HCT116 (cell line): Measurements from ENCODE around the gene HCFC2. TPM values are rescaled to one million over a fixed set of nuclear protein-coding genes. Genes with fewer than 3 reads are reported as not detected.
A peak's percentile ranks its signal among the peaks of the same experiment; 100 is the strongest.

Experiments
- ATAC-seq: fragments of 200-7000 bp; cut with Tn5 transposase; 2 replicates; pipeline ENCODE4 v1.9.1; 2020; ENCODE audit warnings: mild to moderate bottlenecking, moderate library complexity
- BruUV-seq: library from RNA; stranded (reverse); fragments of 400-500 nt; replicated peaks from 2 replicates; lab custom pipeline; 2021; lab: Mats Ljungman, UMichigan
- CTCF ChIA-PET: fragments of 300-600 bp; sonication (Branson Sonifier 250); formaldehyde crosslinking; loops from one replicate; lab custom pipeline; 2021; ENCODE audit warnings: antibody characterized with exemption; lab: Charles Lee
- POLR2A ChIA-PET: fragments of 300-600, 350-600 bp; sonication (Branson Sonifier 250); formaldehyde crosslinking; loops from one replicate; lab custom pipeline; 2021; ENCODE audit warnings: antibody characterized with exemption; lab: Charles Lee
- RAD21 ChIA-PET, 2 experiments: fragments of 300-600 bp; sonication (Branson Sonifier 250); formaldehyde crosslinking; loops; one replicate each; lab custom pipeline; 2023; ENCODE audit warnings: low total read pairs in 2 of 2; ENCODE audit not compliant: uncharacterized antibody in 2 of 2, unreplicated experiment in 2 of 2, low non-redundant PET in 1 of 2; lab: Charles Lee
- DNase-seq: peaks from one replicate; pipeline ENCODE4 v3.0.0-alpha.2; 2010; ENCODE audit warnings: low read depth, low spot score
- H2AFZ ChIP-seq: fragments of 200-600 bp; shearing (Covaris generic), sonication (generic); 2 replicates; pipeline ENCODE4 v1.6.1; 2017; ENCODE audit warnings: low read depth, mixed run types, mixed read lengths, antibody characterized with exemption, low read length; ENCODE audit not compliant: poor library complexity, severe bottlenecking
- H3K27ac ChIP-seq: 2 replicates; pipeline ENCODE4 v1.5.1; 2012; ENCODE audit warnings: low read depth, low read length
- H3K27me3 ChIP-seq: fragments of 200-600 bp; sonication (generic); 2 replicates; pipeline ENCODE4 v1.6.1; 2016; ENCODE audit warnings: mixed run types, low read length, mixed read lengths; ENCODE audit not compliant: insufficient read depth
- H3K36me3 ChIP-seq, 2 experiments: fragments of 200-500 bp in 1 of 2; fragments of 200-600 bp in 1 of 2; sonication (Bioruptor generic) in 1 of 2; sonication (generic) in 1 of 2; 2 replicates each; pipeline versions ENCODE4 v1.5.1 to v1.6.1; 2014 to 2016; ENCODE audit warnings: low read length in 2 of 2, inconsistent platforms in 1 of 2, mixed read lengths in 1 of 2, mixed run types in 1 of 2; ENCODE audit not compliant: insufficient read depth in 2 of 2, control insufficient read depth in 1 of 2
- H3K4me1 ChIP-seq, 2 experiments: fragments of 200-600 bp in 1 of 2; sonication (generic) in 1 of 2; 2 replicates each; pipeline versions ENCODE4 v1.5.1 to v1.6.1; 2012 to 2017; ENCODE audit warnings: low read length in 2 of 2, inconsistent platforms in 1 of 2, mild to moderate bottlenecking in 1 of 2, mixed read lengths in 1 of 2, mixed run types in 1 of 2, moderate library complexity in 1 of 2; ENCODE audit not compliant: insufficient read depth in 2 of 2, control insufficient read depth in 1 of 2
- H3K4me2 ChIP-seq: fragments of 200-600 bp; sonication (generic); 2 replicates; pipeline ENCODE4 v1.6.1; 2017; ENCODE audit warnings: mixed run types, low read length, mixed read lengths
- H3K4me3 ChIP-seq, 2 experiments: fragments of 200-600 bp in 1 of 2; sonication (generic) in 1 of 2; replicated peaks in 1 of 2; 2 replicates each; pipeline ENCODE4 v1.5.1; 2011 to 2016; ENCODE audit warnings: low read length in 2 of 2, control low read depth in 1 of 2, low read depth in 1 of 2, mild to moderate bottlenecking in 1 of 2, mixed read lengths in 1 of 2, mixed run types in 1 of 2
- H3K79me2 ChIP-seq: fragments of 200-600 bp; sonication (generic); 2 replicates; pipeline ENCODE4 v1.6.1; 2017; ENCODE audit warnings: mild to moderate bottlenecking, mixed run types, low read length, moderate library complexity, mixed read lengths; ENCODE audit not compliant: insufficient read depth
- H3K9ac ChIP-seq: fragments of 200-600 bp; sonication (generic); 2 replicates; pipeline ENCODE4 v1.6.1; 2016; ENCODE audit warnings: low read length, mixed read lengths
- H3K9me2 ChIP-seq: fragments of 200-600 bp; sonication (generic), shearing (Covaris generic); 2 replicates; pipeline ENCODE4 v1.6.1; 2017; ENCODE audit warnings: mixed run types, mild to moderate bottlenecking, moderate library complexity; ENCODE audit not compliant: insufficient read depth
- H3K9me3 ChIP-seq, 2 experiments: fragments of 200-500 bp in 1 of 2; fragments of 200-600 bp in 1 of 2; sonication (Bioruptor generic) in 1 of 2; sonication (generic) in 1 of 2; 2 replicates each; pipeline ENCODE4 v1.6.1; 2014 to 2017; ENCODE audit warnings: low read length in 2 of 2, mixed read lengths in 2 of 2, inconsistent platforms in 1 of 2, low read depth in 1 of 2, mild to moderate bottlenecking in 1 of 2, mixed run types in 1 of 2, moderate library complexity in 1 of 2; ENCODE audit not compliant: control insufficient read depth in 1 of 2, insufficient read depth in 1 of 2
- H4K20me1 ChIP-seq: fragments of 200-600 bp; sonication (generic), shearing (Covaris generic); 2 replicates; pipeline ENCODE4 v1.6.1; 2017; ENCODE audit warnings: mixed run types, mild to moderate bottlenecking, moderate library complexity; ENCODE audit not compliant: insufficient read depth
- ELF1 ChIP-seq: IDR thresholded peaks from 2 replicates; pipeline ENCODE4 v1.6.1; 2012; ENCODE audit warnings: low read depth, borderline replicate concordance
- EZH2phosphoT487 ChIP-seq: fragments of 200-600 bp; IDR thresholded peaks from 2 replicates; pipeline ENCODE4 v1.6.1; 2018; ENCODE audit warnings: antibody characterized with exemption, borderline replicate concordance
- JUND ChIP-seq: IDR thresholded peaks from 2 replicates; pipeline ENCODE4 v1.6.1; 2012
- POLR2A ChIP-seq: IDR thresholded peaks from 2 replicates; pipeline ENCODE4 v1.7.0; 2011; ENCODE audit warnings: borderline replicate concordance; ENCODE audit not compliant: insufficient read depth, insufficient read length; ENCODE audit errors: extremely low read depth
- SIN3A ChIP-seq: IDR thresholded peaks from 2 replicates; pipeline ENCODE4 v1.6.1; 2012; ENCODE audit warnings: low read depth
- SP1 ChIP-seq: IDR thresholded peaks from 2 replicates; pipeline ENCODE4 v1.6.1; 2012; ENCODE audit warnings: low read depth
- TCF7L2 ChIP-seq: IDR thresholded peaks from 2 replicates; pipeline ENCODE4 v1.7.0; 2011; ENCODE audit warnings: borderline replicate concordance, inconsistent platforms; ENCODE audit not compliant: insufficient read depth, insufficient read length; ENCODE audit errors: extremely low read depth
- ZFX ChIP-seq: fragments of 450-650 bp; IDR thresholded peaks from 2 replicates; pipeline ENCODE4 v1.6.1; 2017
- ZNF274 ChIP-seq: fragments of 200-500 bp; sonication (Bioruptor generic); IDR thresholded peaks from 2 replicates; pipeline ENCODE4 v1.6.1; 2014; ENCODE audit warnings: mild to moderate bottlenecking, low read depth, low read length, inconsistent platforms
- intact Hi-C: fragments of 100-400 bp; cut with micrococcal nuclease; formaldehyde crosslinking; loops from 2 replicates; pipeline ENCODE4 v1.10.0; 2022
- total RNA-seq: library from RNA; stranded (reverse); gene quantifications from one replicate; pipeline ENCODE4 v1.2.1, GENCODE V29; 2021; ENCODE audit not compliant: unreplicated experiment
- TF ChIP-seq, protein P1 (sequence below), 3 experiments: fragments of 200-600 bp in 1 of 3; sonication (generic) in 1 of 3; IDR thresholded peaks in 2 of 3; conservative IDR thresholded peaks in 1 of 3; 2 replicates each; pipeline ENCODE4 v1.5.1; 2012 to 2017; ENCODE audit warnings: low read depth in 2 of 3, low read length in 2 of 3, antibody characterized with exemption in 1 of 3, borderline replicate concordance in 1 of 3, control low read depth in 1 of 3, mild to moderate bottlenecking in 1 of 3, mixed read lengths in 1 of 3, mixed run types in 1 of 3, moderate library complexity in 1 of 3; ENCODE audit not compliant: insufficient read depth in 1 of 3
- TF ChIP-seq, protein P2 (sequence below): IDR thresholded peaks from 2 replicates; pipeline ENCODE4 v1.6.1; 2011; ENCODE audit warnings: mild to moderate bottlenecking, low read length, moderate library complexity; ENCODE audit not compliant: insufficient replicate concordance; ENCODE audit errors: extremely low read depth

Gene HCFC2
- total RNA-seq, 1 experiment from 2014 or later, result 4.9 TPM

DNA sequence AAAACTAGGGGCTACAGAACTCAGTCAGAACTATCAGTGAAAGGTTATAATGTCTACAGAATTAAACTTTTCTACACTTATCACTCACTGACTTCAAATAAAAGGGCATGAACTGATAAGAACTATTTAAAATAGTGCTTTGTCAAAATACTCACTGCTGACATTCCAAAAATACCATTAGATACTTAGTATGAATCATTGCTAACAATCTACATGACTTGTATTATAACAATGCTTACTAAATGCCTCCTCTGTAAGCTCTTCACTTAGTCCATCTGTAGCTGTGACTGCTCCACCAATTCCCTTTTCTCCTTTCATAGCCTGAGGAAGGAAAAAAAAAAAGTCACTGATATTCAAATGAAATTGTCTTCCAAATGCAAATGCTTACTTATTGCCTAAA is 56.7 kb downstream of the HCFC2 start:
- ATAC-seq, result peak; percentile 72; the same call in 1 of the 2 replicates
- TF ChIP-seq ZFX (no peak), TCF7L2 (no peak), SIN3A (no peak), ZNF274 (no peak), JUND (no peak), ELF1 (no peak), SP1 (no peak), EZH2phosphoT487 (no peak), POLR2A (no peak)
- TF ChIP-seq, protein P1, sequence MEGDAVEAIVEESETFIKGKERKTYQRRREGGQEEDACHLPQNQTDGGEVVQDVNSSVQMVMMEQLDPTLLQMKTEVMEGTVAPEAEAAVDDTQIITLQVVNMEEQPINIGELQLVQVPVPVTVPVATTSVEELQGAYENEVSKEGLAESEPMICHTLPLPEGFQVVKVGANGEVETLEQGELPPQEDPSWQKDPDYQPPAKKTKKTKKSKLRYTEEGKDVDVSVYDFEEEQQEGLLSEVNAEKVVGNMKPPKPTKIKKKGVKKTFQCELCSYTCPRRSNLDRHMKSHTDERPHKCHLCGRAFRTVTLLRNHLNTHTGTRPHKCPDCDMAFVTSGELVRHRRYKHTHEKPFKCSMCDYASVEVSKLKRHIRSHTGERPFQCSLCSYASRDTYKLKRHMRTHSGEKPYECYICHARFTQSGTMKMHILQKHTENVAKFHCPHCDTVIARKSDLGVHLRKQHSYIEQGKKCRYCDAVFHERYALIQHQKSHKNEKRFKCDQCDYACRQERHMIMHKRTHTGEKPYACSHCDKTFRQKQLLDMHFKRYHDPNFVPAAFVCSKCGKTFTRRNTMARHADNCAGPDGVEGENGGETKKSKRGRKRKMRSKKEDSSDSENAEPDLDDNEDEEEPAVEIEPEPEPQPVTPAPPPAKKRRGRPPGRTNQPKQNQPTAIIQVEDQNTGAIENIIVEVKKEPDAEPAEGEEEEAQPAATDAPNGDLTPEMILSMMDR (IDR thresholded peaks at IDR 0.05 in 2 of 3, conservative IDR thresholded peaks at IDR 0.05 in 1 of 3; ENCODE audit: borderline replicate concordance in 1 of 3, insufficient read depth in 1 of 3, low read depth in 2 of 3, low read length in 2 of 3), result no peak
- TF ChIP-seq, protein P2, sequence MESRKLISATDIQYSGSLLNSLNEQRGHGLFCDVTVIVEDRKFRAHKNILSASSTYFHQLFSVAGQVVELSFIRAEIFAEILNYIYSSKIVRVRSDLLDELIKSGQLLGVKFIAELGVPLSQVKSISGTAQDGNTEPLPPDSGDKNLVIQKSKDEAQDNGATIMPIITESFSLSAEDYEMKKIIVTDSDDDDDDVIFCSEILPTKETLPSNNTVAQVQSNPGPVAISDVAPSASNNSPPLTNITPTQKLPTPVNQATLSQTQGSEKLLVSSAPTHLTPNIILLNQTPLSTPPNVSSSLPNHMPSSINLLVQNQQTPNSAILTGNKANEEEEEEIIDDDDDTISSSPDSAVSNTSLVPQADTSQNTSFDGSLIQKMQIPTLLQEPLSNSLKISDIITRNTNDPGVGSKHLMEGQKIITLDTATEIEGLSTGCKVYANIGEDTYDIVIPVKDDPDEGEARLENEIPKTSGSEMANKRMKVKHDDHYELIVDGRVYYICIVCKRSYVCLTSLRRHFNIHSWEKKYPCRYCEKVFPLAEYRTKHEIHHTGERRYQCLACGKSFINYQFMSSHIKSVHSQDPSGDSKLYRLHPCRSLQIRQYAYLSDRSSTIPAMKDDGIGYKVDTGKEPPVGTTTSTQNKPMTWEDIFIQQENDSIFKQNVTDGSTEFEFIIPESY, result no peak
- Histone ChIP-seq H4K20me1 (no peaks in the 10 kb centered on the region), H2AFZ (no peak overlapping the region), H3K79me2 (no peaks in the 10 kb centered on the region), H3K27ac (no peak overlapping the region), H3K4me2 (peak overlapping the region; percentile 13; the same call in 1 of the 2 replicates), H3K36me3 (peaks cover 15 to 20% of the 10 kb centered on the region in 2 experiments), H3K4me3 (no peak overlapping the region), H3K27me3 (no peaks in the 10 kb centered on the region), H3K9ac (no peak overlapping the region), H3K9me2 (no peaks in the 10 kb centered on the region), H3K4me1 (peaks cover 0 to 13% of the 10 kb centered on the region in 2 experiments; a peak in 3 of 4 replicates), H3K9me3 (no peaks in the 10 kb centered on the region)
- no TSS peak for BruUV-seq
- ChIA-PET CTCF (interaction anchor here (0.7 to 1.6 kb wide), 2 partner anchors 10 to 12 kb away, joined by 3 to 13 read pairs; no protein-coding TSS in a partner anchor), RAD21 (interaction anchor here in 1 of 2 experiments (0.6 kb wide), 1 partner anchor 245 kb away, joined by 3 read pairs; no protein-coding TSS in a partner anchor), POLR2A (interaction anchor here (1.7 kb wide), 1 partner anchor 15 kb away, joined by 3 read pairs; no protein-coding TSS in a partner anchor)
- DNase-seq, result no peak
- intact Hi-C loops, result no loop called here
